ENCODE results near the gene TAPT1. TPM values are rescaled to one million over a fixed set of nuclear protein-coding genes. Genes with fewer than 3 reads are reported as not detected.

Gene TAPT1
- total and polyA plus RNA-seq, 2 of the 13 experiments (the other 11 are each of a cell fraction or from before 2014, with no cell fraction given): 24.5 to 25.3 TPM

DNA sequence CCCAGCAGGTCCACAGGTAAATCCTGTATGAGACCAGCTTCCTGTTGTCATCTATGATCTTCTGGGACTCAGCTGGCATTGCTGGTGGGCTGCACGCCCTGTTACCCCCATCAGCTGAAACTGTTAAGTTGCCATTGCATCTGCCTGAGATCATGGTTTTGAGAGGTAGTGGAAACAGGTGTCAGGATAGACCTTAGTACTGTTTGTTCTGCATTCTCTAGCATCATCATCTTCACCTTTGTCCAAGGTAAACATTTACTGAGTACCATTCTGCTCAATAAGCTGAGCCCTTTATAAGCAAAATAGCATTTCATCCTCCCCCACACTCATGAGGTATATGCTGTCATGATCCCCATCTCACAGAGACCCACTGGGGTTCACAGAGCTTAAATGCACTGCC is 99.6 kb downstream of the TAPT1 start (continued):
- TF ChIP-seq, protein P1, sequence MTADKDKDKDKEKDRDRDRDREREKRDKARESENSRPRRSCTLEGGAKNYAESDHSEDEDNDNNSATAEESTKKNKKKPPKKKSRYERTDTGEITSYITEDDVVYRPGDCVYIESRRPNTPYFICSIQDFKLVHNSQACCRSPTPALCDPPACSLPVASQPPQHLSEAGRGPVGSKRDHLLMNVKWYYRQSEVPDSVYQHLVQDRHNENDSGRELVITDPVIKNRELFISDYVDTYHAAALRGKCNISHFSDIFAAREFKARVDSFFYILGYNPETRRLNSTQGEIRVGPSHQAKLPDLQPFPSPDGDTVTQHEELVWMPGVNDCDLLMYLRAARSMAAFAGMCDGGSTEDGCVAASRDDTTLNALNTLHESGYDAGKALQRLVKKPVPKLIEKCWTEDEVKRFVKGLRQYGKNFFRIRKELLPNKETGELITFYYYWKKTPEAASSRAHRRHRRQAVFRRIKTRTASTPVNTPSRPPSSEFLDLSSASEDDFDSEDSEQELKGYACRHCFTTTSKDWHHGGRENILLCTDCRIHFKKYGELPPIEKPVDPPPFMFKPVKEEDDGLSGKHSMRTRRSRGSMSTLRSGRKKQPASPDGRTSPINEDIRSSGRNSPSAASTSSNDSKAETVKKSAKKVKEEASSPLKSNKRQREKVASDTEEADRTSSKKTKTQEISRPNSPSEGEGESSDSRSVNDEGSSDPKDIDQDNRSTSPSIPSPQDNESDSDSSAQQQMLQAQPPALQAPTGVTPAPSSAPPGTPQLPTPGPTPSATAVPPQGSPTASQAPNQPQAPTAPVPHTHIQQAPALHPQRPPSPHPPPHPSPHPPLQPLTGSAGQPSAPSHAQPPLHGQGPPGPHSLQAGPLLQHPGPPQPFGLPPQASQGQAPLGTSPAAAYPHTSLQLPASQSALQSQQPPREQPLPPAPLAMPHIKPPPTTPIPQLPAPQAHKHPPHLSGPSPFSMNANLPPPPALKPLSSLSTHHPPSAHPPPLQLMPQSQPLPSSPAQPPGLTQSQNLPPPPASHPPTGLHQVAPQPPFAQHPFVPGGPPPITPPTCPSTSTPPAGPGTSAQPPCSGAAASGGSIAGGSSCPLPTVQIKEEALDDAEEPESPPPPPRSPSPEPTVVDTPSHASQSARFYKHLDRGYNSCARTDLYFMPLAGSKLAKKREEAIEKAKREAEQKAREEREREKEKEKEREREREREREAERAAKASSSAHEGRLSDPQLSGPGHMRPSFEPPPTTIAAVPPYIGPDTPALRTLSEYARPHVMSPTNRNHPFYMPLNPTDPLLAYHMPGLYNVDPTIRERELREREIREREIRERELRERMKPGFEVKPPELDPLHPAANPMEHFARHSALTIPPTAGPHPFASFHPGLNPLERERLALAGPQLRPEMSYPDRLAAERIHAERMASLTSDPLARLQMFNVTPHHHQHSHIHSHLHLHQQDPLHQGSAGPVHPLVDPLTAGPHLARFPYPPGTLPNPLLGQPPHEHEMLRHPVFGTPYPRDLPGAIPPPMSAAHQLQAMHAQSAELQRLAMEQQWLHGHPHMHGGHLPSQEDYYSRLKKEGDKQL (CRISPR knock-in tag; IDR thresholded peaks at IDR 0.05; ENCODE audit: low read depth): no peak
- TF ChIP-seq, protein P2, sequence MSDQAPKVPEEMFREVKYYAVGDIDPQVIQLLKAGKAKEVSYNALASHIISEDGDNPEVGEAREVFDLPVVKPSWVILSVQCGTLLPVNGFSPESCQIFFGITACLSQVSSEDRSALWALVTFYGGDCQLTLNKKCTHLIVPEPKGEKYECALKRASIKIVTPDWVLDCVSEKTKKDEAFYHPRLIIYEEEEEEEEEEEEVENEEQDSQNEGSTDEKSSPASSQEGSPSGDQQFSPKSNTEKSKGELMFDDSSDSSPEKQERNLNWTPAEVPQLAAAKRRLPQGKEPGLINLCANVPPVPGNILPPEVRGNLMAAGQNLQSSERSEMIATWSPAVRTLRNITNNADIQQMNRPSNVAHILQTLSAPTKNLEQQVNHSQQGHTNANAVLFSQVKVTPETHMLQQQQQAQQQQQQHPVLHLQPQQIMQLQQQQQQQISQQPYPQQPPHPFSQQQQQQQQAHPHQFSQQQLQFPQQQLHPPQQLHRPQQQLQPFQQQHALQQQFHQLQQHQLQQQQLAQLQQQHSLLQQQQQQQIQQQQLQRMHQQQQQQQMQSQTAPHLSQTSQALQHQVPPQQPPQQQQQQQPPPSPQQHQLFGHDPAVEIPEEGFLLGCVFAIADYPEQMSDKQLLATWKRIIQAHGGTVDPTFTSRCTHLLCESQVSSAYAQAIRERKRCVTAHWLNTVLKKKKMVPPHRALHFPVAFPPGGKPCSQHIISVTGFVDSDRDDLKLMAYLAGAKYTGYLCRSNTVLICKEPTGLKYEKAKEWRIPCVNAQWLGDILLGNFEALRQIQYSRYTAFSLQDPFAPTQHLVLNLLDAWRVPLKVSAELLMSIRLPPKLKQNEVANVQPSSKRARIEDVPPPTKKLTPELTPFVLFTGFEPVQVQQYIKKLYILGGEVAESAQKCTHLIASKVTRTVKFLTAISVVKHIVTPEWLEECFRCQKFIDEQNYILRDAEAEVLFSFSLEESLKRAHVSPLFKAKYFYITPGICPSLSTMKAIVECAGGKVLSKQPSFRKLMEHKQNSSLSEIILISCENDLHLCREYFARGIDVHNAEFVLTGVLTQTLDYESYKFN (CRISPR knock-in tag; conservative IDR thresholded peaks at IDR 0.05): peak; percentile 54
- TF ChIP-seq AGO2 (optimal IDR thresholded peaks at IDR 0.05; ENCODE audit: low read depth, low read length): no peak
- TF ChIP-seq FOXA3 (CRISPR knock-in tag; IDR thresholded peaks at IDR 0.05): 0 out of 2 replicates have a peak, but pooled peaks have one; percentile 9
- peak; percentile 55; the same call in 1 of the 2 replicates for TF ChIP-seq HHEX (CRISPR knock-in tag; IDR thresholded peaks at IDR 0.05)
- no peak for TF ChIP-seq ZNF335 (CRISPR knock-in tag; IDR thresholded peaks at IDR 0.05)
- no peak for TF ChIP-seq ATM (IDR thresholded peaks at IDR 0.05; ENCODE audit: borderline replicate concordance)
- TF ChIP-seq, protein P3, sequence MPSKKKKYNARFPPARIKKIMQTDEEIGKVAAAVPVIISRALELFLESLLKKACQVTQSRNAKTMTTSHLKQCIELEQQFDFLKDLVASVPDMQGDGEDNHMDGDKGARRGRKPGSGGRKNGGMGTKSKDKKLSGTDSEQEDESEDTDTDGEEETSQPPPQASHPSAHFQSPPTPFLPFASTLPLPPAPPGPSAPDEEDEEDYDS (CRISPR knock-in tag; IDR thresholded peaks at IDR 0.05): no peak

Data from HepG2 (cell line).